ENCODE measurements around the gene RNF13. TPM values are rescaled to one million over a fixed set of nuclear protein-coding genes. Genes with fewer than 3 reads are reported as not detected.

The RNF13 gene
- total RNA-seq, 1 donor from 2014 or later = 124 TPM

DNA sequence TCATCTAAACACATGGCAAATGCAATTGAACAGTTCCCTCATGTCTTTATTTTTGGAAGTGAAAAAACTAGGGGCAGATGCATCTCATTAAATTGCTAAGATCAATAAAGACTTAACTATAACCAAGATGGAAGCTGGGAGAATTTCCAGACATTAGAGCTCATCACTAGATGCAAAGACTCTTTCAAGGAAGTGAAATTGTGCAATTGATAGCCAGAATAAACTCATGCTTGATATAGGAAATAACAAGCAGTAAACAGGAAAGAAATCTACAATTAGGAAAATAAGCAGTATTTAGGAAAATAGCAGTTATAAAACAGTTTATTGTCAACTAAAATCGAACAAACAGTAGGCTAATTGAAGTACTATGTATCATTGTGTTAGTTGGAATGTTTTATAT lies 11.8 kb upstream of the RNF13 start:
- DNase-seq (ENCODE audit: low read depth) = no peak
- no peak for FAIRE-seq

DNA sequence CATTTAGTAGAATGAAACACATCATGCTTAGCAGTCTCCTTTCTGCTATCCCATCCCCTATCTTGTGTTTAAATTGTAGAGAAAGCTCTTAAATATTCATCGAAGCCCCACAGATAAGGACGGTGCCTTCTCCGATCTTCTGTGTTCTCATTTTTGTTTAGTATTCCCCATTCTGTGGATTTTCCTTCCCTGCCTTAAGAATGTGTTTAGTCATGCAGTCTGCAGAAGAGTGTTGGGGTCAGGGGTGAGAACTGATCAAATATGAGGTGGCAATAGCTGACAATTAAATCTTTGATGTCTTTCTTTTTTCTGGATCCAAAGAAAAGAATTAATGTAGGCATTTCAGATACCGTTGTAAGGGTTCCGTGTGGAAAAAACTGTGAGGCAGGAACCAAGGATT lies 11.4 kb upstream of the RNF13 start:
- Histone ChIP-seq H3K4me3 (ENCODE audit: low read depth, low read length) (no peak overlapping the region), H3K36me3 (ENCODE audit: control insufficient read depth, insufficient read depth, low read length) (no peaks in the 10 kb centered on the region), H3K27me3 (ENCODE audit: control insufficient read depth, insufficient read depth, low read length) (no peaks in the 10 kb centered on the region)
- DNase-seq (ENCODE audit: low read depth) (no peak), FAIRE-seq (no peak)
- TF ChIP-seq CTCF (IDR thresholded peaks at IDR 0.05; ENCODE audit: insufficient read depth, low read length, severe bottlenecking) = no peak

More for the DNA sequence above, 11.8 kb upstream of the RNF13 start:
- Histone ChIP-seq H3K27me3 (ENCODE audit: control insufficient read depth, insufficient read depth, low read length) (no peaks in the 10 kb centered on the region), H3K4me3 (ENCODE audit: low read depth, low read length) (no peak overlapping the region), H3K36me3 (ENCODE audit: control insufficient read depth, insufficient read depth, low read length) (no peaks in the 10 kb centered on the region)
- no peak for TF ChIP-seq CTCF (IDR thresholded peaks at IDR 0.05; ENCODE audit: insufficient read depth, low read length, severe bottlenecking)

GRCh38 chr3:149806171-149806778 lies 6.7 kb upstream of the RNF13 start:
- TF ChIP-seq CTCF (IDR thresholded peaks at IDR 0.05; ENCODE audit: insufficient read depth, low read length, severe bottlenecking) = no peak
- FAIRE-seq (no peak), DNase-seq (ENCODE audit: low read depth) (no peak)
- no peak overlapping the region for H3K4me3 ChIP-seq (ENCODE audit: low read depth, low read length)
- H3K36me3 ChIP-seq (ENCODE audit: control insufficient read depth, insufficient read depth, low read length) = no peaks in the 10 kb centered on the region
- H3K27me3 ChIP-seq (ENCODE audit: control insufficient read depth, insufficient read depth, low read length) = no peaks in the 10 kb centered on the region

DNA sequence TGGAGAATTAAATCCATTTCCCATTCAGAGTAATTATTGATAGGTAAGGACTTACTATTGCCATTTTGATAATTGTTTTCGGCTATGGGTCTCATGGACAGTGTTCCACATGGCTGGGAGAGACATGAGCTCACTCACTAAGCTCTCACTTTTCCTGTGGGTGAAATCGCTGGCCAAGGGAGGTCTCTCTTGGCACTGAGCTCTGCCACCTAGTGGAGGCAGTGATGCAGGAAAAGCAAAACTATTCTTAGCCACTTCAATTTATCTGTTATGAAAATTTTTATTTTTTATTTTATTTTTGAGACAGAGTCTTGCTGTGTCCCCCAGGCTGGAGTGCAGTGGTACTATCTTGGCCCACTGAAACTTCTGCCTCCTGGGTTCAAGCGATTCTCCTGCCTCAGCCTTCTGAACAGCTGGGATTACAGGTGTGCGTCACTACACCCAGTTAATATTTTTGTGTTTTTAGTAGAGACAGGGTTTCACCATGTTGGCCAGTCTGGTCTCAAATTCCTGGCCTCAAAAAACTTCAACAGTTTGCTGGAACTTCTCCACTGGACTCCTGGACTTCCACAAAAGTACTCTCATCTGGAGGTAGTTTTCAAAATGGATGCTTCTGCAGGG lies 4.7 kb upstream of the RNF13 start:
- H3K36me3 ChIP-seq (ENCODE audit: control insufficient read depth, insufficient read depth, low read length) = no peaks in the 10 kb centered on the region
- DNase-seq (ENCODE audit: low read depth) (peak; percentile 69), FAIRE-seq (no peak)
- H3K27me3 ChIP-seq (ENCODE audit: control insufficient read depth, insufficient read depth, low read length) = no peaks in the 10 kb centered on the region
- TF ChIP-seq CTCF (IDR thresholded peaks at IDR 0.05; ENCODE audit: insufficient read depth, low read length, severe bottlenecking) = peak; percentile 75
- H3K4me3 ChIP-seq (ENCODE audit: low read depth, low read length) = no peak overlapping the region

- Histone ChIP-seq H3K4me3 (ENCODE audit: low read depth, low read length) (no peak overlapping the region), H3K27me3 (ENCODE audit: control insufficient read depth, insufficient read depth, low read length) (no peaks in the 10 kb centered on the region), H3K36me3 (ENCODE audit: control insufficient read depth, insufficient read depth, low read length) (no peaks in the 10 kb centered on the region)
- no peak for FAIRE-seq
- TF ChIP-seq CTCF (IDR thresholded peaks at IDR 0.05; ENCODE audit: insufficient read depth, low read length, severe bottlenecking) = no peak
- DNase-seq (ENCODE audit: low read depth) = peak; percentile 76
These were observed 3.3 kb upstream of the RNF13 start for GRCh38 chr3:149809699-149810098.

DNA sequence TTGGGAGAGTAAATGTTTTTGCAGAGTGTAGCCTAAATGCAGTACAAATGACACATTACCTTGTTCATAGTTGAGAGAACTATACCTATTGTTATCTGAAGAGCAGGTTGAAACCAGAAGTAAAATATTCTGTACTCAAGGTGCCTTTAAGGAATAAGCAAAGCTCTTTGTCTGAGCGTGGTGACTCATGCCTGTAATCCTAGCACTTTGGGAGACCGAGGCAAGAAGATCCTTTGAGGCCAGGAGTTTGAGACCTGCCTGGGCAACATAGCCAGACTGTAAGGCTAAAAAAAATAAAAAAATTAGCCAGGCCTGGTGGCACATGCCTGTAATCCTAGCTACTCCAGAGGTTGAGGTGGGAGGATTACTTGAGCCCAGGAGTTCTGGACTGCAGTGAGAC lies 2.2 kb upstream of the RNF13 start:
- no peak for TF ChIP-seq CTCF (IDR thresholded peaks at IDR 0.05; ENCODE audit: insufficient read depth, low read length, severe bottlenecking)
- DNase-seq (ENCODE audit: low read depth) (peak; percentile 74), FAIRE-seq (no peak)
- H3K27me3 ChIP-seq (ENCODE audit: control insufficient read depth, insufficient read depth, low read length) = no peaks in the 10 kb centered on the region
- no peak overlapping the region for H3K4me3 ChIP-seq (ENCODE audit: low read depth, low read length)
- no peaks in the 10 kb centered on the region for H3K36me3 ChIP-seq (ENCODE audit: control insufficient read depth, insufficient read depth, low read length)

Data from bronchial epithelial cell (primary cell).